ENCODE results near the gene DTNB. TPM values are rescaled to one million over a fixed set of nuclear protein-coding genes. Genes with fewer than 3 reads are reported as not detected.

DTNB gene
- total RNA-seq, 2 experiments from 2014 or later, result 27.3 to 29.1 TPM

DNA sequence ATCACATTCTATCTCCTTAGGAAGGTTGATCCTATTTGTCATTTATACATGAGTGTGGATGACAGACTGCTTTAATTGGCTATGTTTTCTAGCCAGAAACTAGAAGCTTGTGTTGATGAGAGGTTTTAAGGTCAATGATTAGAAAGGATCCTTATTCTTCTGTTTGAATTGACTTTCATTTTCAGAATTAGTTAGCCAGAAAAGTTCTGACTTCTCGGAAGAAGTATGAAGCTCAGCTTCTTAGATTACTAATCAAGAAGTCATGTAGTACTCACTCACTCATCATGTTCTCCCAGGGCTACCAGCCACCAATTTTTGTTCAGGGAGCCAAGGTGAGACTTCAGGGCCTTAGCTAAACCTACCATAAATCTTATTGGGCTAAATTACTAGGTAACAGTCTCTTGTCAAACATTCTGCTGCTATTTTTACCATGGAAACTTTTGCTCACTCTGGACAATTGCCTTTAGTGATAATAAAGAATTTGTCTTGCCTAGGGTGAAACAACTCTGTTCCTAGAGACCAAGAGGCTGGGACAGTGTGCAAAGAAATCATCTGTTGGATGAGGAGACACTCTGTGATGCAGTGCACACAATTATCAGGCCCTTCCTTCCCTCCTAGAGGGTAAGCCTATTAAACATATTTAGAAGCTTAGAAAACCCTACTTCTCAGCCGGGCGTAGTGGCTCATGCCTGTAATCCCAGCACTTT is 220.0 kb downstream of the DTNB start:
- peak; percentile 59 for DNase-seq
- intact Hi-C loops (cut with micrococcal nuclease), result no loop called here
- POLR2A ChIA-PET, result interaction anchor here (0.6 to 2.6 kb wide), 12 partner anchors 11 to 140 kb away, joined by 3 to 12 read pairs (median 3); no protein-coding TSS in a partner anchor

DNA sequence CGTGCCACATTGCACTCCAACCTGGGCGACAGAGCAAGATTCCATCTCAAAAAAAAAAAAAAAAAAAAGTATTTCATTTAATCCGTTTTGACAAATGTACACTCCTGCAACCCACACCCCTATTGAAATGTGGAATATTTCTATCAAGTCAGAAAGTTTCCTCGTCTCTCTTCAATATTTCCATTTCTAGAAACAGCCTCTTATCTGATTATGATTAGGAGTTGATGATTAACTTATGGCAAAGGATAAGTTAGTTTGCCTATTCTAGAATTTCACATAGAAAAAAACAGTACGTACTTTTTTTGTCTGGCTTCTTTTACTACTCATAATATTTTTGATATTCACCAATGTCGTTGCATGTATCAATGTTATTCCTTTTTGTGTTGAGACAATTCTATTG is 224.6 kb downstream of the DTNB start:
- peaks cover 22% of the 10 kb centered on the region for H3K4me1 Mint-ChIP-seq (ENCODE audit: low read depth)
- H3K36me3 Mint-ChIP-seq (ENCODE audit: low read depth), result peaks cover 14% of the 10 kb centered on the region
- DNase-seq (no peak), ATAC-seq (no peak)
- no peaks in the 10 kb centered on the region for H3K27me3 Mint-ChIP-seq
- intact Hi-C loops (cut with micrococcal nuclease), result no loop called here
- TF ChIP-seq, protein P1, sequence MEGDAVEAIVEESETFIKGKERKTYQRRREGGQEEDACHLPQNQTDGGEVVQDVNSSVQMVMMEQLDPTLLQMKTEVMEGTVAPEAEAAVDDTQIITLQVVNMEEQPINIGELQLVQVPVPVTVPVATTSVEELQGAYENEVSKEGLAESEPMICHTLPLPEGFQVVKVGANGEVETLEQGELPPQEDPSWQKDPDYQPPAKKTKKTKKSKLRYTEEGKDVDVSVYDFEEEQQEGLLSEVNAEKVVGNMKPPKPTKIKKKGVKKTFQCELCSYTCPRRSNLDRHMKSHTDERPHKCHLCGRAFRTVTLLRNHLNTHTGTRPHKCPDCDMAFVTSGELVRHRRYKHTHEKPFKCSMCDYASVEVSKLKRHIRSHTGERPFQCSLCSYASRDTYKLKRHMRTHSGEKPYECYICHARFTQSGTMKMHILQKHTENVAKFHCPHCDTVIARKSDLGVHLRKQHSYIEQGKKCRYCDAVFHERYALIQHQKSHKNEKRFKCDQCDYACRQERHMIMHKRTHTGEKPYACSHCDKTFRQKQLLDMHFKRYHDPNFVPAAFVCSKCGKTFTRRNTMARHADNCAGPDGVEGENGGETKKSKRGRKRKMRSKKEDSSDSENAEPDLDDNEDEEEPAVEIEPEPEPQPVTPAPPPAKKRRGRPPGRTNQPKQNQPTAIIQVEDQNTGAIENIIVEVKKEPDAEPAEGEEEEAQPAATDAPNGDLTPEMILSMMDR (IDR thresholded peaks at IDR 0.05), result no peak
- no peak overlapping the region for H3K4me3 Mint-ChIP-seq
- POLR2A ChIA-PET, result no interaction called here
- CTCF ChIA-PET, result interaction anchor here (1.2 kb wide), 1 partner anchor 9 kb away, joined by 4 read pairs; no protein-coding TSS in a partner anchor
- no peaks in the 10 kb centered on the region for H3K9me3 Mint-ChIP-seq
- H3K27ac Mint-ChIP-seq, result no peak overlapping the region

More for the DNA sequence above, 220.0 kb downstream of the DTNB start:
- no peaks in the 10 kb centered on the region for H3K9me3 Mint-ChIP-seq
- peaks cover 9% of the 10 kb centered on the region for H3K36me3 Mint-ChIP-seq (ENCODE audit: low read depth)
- TF ChIP-seq, protein P1 (IDR thresholded peaks at IDR 0.05), result no peak
- CTCF ChIA-PET, result interaction anchor here (1.0 to 1.9 kb wide), 5 partner anchors 15 to 138 kb away, joined by 3 to 5 read pairs (median 4); no protein-coding TSS in a partner anchor
- peak; percentile 96 for ATAC-seq
- H3K27me3 Mint-ChIP-seq, result no peaks in the 10 kb centered on the region
- H3K4me1 Mint-ChIP-seq (ENCODE audit: low read depth), result peaks cover 33% of the 10 kb centered on the region
- peak overlapping the region; percentile 32 for H3K4me3 Mint-ChIP-seq
- H3K27ac Mint-ChIP-seq, result peak overlapping the region; percentile 92

DNA sequence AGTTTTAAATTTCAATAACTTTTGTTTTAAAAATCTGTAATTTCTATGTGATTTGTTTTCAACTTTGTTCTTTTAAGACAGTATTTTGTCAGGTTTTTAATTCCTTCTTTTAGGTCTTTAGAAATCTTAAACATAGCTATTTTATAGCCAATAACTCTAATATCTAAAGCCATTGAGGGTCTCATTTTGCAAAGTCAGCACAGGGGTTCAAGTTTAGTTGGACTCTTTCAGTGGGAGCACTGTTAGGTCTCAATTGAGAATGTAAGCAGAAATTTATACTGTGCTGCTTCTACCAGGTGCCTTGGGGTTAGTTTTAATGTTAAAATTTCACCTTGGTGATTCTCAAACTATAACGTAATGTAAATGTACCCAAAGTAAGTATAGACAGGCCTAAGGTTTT is 226.4 kb downstream of the DTNB start:
- DNase-seq (no peak), ATAC-seq (no peak)
- intact Hi-C loops (cut with micrococcal nuclease), result no loop called here
- ChIA-PET POLR2A (no interaction called here), CTCF (no interaction called here)
- Mint-ChIP-seq H3K36me3 (ENCODE audit: low read depth) (peaks cover 11% of the 10 kb centered on the region), H3K4me1 (ENCODE audit: low read depth) (peaks cover 4% of the 10 kb centered on the region), H3K4me3 (no peak overlapping the region), H3K27me3 (no peaks in the 10 kb centered on the region), H3K27ac (no peak overlapping the region), H3K9me3 (no peaks in the 10 kb centered on the region)
- TF ChIP-seq, protein P1 (IDR thresholded peaks at IDR 0.05), result no peak

DNA sequence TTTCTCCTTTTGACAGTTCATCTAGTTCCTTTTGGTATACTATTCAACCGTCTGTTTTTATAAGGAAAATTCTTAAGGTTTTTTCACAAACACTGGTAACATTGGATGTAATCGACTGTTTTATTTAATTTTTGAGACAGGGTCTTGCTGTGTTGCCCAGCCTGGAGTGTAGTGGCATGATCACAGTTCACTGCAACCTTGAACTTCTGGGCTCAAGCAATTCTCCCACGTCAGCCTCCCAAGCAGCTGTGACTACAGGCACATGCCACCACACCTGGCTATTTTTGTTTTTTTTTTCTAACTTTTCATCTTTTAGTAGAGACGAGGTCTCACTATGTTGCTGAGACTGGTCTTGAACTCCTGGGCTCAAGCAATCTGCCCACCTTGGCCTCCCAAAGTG is 227.3 kb downstream of the DTNB start:
- Mint-ChIP-seq H3K36me3 (ENCODE audit: low read depth) (peaks cover 7% of the 10 kb centered on the region), H3K4me3 (no peak overlapping the region), H3K27me3 (no peaks in the 10 kb centered on the region), H3K4me1 (ENCODE audit: low read depth) (no peaks in the 10 kb centered on the region), H3K27ac (no peak overlapping the region), H3K9me3 (no peaks in the 10 kb centered on the region)
- TF ChIP-seq, protein P1 (IDR thresholded peaks at IDR 0.05), result no peak
- no peak for DNase-seq
- CTCF ChIA-PET, result no interaction called here
- intact Hi-C loops (cut with micrococcal nuclease), result no loop called here
- ATAC-seq, result no peak
- POLR2A ChIA-PET, result no interaction called here

DNA sequence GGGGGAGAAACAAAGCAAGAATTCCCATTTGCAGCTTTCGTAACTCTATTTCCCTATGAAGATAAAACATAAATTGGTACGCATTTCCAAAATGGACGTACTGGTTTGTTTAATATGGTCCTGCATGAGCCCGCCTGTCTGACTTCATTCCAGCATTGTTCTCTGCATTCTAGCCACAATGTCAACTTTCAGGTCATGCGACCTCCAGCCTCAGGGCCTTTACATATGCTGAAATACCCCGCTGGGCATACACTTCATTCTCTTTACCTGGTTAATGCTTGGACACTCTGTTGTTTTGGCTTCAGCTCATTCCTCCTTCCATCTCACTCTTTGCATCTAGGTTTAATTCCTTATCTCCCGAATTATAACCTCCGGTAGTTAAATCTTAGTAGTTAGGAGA is 227.9 kb downstream of the DTNB start:
- Mint-ChIP-seq H3K36me3 (ENCODE audit: low read depth) (peaks cover 5% of the 10 kb centered on the region), H3K27me3 (no peaks in the 10 kb centered on the region), H3K4me1 (ENCODE audit: low read depth) (no peaks in the 10 kb centered on the region), H3K27ac (no peak overlapping the region), H3K9me3 (no peaks in the 10 kb centered on the region), H3K4me3 (no peak overlapping the region)
- CTCF ChIA-PET, result no interaction called here
- POLR2A ChIA-PET, result interaction anchor here (0.6 to 1.1 kb wide), 4 partner anchors 9 to 574 kb away, joined by 3 to 4 read pairs (median 4); no protein-coding TSS in a partner anchor
- DNase-seq (no peak), ATAC-seq (no peak)
- TF ChIP-seq, protein P1 (IDR thresholded peaks at IDR 0.05), result no peak
- intact Hi-C loops (cut with micrococcal nuclease), result no loop called here
